SHP77 treated with DMSO at 0.1 percent for 48 hours (cell line): ENCODE results near the gene NPM3.

ENCODE experiments used
- DNase-seq: peaks from one replicate; lab custom pipeline; 2025; lab: John Stamatoyannopoulos, UW

Gene NPM3

DNA sequence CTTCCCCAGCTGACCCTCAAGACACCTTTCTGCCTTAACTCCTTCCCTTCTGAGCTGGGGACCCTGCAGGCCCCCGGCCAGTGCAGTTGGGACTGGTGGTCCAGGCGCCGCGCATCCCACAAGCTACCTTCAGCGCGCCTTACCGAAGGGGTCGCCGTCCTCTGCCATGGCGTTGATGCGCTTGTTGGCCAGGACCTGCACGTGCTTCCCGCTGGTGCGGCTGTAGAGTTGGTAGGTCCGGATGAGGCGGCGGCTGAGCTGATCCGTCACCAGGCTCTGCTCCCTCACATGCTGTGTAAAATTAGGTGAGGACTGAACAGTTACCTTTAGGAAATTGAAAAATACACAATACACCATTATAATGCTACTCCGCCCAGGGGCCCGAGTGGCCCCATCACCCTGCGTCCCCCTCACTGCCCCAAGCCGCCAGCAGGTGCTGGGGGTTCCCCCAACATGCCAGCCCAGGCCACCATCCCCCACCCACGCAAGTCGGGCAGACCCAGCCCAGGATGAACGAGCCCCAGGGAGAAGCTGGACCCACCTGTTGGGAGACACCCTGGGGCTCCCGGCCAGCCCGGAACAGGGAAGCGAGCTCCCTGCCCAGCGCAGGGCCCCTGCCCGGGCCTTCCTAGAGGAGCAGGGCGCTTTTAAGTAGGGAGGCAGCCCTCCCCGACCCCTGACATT, 8.5 kb downstream of the NPM3 start:
- DNase-seq, result no peak

DNA sequence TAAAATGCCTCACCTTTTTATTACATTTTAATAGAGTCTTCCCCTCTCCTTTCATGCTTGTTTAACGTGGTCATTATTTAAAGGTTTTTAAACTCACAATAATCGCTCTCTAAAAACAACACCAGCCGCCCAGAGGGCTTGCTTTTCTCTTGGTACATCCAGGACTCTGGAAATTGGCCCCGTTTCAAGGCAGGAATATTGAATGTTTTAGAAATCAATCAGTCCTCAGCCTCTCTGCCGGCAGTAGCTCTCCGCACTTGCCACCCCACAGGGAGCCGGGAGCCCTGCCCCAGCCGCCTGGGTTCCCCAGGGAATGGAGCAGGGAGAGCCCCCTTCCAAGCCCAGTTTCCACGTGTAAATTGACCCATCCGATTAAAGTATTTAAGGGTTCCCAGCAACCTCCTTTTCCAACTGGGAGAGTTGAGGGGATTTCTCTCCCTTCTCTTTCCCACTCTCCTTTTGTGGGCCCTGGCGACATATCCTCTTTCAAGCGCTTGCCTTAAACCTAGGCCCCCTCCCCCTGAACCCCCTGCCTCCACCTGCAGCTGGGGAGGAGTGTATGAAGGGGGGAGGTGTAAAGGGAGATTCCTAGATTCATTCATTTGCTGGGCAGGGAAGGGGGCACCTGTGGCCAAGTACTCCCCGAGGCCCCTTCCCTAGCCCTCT, 9.2 kb downstream of the NPM3 start:
- no peak for DNase-seq

DNA sequence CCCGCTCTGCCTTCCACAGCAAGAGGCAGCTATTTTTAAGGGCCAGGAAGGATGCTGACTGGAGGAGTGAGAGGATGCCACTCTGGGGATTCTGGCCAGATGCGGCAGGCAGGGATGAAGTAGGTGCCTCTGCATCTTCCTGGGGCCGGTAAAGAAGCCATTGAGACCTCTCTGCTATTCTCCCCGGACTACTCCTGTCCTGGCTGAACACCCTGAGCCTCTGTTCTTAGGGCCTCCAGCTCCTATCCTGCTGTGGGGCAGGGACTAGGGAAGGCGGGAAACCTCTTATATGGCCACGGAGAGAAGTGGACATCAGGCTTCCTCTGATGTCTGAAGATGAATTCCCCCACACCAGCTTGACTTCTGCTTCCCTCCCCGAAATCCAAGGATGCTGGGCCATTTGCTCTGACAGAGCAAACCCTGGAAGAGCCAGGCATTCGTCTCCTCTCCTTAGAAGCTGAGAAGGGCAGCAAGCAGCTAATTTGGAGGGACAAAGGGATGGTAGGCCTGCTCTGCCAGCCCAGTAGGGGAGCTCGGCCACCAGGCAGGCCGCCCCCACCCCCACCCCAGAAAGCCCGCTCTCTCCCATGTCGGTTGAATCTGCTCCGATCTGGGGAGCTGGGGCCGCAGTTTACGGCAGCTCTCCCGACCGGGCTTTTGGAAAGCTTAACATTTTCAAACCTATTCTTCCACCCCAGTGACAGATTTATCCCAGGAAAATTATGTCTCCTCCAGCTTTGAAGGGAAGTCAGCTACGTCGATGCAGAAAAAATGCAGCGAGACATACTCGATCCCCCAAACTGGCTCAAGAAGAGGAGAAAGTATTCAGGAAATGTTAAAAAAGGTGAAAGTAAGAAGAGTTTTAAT, 10.1 kb downstream of the NPM3 start:
- DNase-seq, result no peak

- DNase-seq, result no peak
Observed at GRCh38 chr10:101772017-101772894, 11.0 kb downstream of the NPM3 start.

DNA sequence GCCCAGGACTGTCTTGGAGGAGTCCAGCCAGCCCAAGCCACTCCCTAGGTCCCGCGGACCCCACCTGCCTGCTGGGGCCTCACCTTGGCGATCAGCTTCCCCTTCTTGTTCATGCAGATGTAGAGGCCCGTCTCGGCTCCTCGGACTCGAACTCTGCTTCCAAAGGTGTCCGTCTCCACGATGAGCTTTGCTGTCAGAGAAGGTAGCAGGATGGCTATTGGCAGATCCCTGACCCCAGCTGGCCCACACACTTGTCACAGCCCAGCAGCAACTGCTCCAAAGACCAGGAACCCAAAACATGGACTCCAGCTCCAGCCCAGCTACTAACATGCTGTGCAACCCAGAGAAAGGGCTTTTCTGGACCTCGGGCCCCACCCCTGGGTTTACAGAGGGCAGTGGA, 11.9 kb downstream of the NPM3 start:
- DNase-seq, result no peak

DNA sequence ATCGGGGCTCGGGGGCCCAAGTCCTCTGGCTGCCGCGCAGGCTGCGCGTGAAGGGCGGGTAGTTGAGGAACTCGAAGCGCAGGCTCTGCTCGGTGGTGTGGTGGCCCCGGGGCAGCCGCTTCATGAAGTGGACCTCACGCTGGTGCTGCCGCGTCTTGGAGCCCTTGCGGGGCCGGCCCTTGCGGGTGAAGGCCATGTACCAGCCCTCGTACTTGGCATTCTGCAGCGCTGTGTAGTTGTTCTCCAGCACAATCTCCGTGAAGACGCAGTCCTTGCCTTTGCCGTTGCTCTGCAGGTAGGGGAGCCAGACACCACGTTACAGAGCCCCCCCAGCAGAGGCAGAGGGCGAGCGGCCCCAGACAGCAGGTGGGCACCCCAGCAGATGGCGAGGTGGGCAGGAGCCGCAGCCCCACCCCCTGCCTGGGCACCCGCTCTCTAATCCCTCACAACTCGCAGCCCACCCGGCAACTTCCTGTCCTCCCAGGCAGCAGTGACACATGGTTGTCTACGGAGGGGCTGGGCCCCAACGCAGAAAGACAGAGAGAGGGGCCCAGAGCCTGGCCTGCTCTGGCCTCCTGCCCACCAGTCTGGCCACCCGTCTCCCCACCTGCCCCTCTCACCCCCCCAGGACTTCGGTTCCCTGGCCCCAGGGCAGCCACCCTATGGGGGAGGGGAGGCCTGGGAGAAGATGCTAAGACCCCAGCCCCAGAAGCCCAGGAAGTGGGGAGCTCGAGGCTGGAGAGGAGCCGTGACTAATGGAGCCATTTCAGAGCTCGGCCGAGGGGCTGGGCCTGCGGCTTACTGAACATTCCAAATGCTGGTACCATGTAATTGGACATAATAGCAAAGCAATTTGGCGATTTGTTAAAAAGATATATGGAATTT, 12.7 kb downstream of the NPM3 start:
- DNase-seq, result no peak

DNA sequence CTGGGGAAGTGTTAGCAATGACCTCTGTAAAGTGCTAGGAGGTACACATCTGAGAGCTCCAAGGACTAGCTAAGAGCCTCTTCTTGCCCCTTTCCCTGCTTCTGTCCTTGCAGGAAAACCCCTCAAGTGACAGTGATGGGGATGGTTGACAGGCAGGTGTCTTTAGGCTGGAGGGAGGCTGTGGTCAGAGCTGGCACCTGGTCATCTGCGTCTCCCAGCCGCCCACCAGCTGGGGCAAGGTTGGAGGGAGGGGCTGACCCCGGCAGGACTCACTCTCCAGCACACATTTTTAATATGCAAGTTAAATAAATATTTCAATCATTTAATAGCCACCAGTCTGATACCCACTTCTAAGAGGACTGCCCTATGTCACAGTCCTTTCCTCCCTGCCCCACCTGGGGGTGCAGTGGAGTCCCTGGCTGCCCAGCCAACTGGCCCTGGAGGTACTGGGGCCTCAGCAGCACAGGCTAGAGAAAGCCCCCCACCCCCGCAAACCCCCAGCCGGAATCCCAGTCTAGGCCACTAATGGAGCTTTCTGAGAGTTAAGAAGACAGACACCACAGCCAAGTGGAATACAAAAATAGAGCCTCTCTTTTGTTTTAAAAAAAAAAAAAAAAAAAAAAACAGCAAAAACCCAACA, 13.6 kb downstream of the NPM3 start:
- DNase-seq, result no peak

DNA sequence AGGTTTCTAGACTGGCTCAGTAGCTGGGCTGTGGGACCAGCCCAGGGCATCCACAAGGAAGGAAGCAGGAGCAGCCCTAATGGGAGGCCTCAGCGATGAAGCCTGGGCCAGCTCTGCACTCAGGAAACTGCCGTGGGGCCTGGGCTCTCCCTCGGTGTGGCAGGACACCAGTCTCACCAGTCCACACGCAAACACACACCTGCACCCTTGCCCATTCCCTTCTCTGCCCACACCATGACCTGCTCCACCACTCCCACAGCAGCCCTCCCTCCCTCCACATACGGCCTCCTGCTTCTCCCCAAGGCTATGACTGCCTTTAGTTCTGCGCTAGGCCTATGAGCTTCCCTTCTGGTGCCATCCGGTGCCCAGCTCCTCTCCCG, 14.5 kb downstream of the NPM3 start:
- DNase-seq, result no peak

- no peak for DNase-seq
Observed at GRCh38 chr10:101767966-101768790, 15.1 kb downstream of the NPM3 start.

GRCh38 chr10:101767600-101767945, 15.7 kb downstream of the NPM3 start:
- no peak for DNase-seq

DNA sequence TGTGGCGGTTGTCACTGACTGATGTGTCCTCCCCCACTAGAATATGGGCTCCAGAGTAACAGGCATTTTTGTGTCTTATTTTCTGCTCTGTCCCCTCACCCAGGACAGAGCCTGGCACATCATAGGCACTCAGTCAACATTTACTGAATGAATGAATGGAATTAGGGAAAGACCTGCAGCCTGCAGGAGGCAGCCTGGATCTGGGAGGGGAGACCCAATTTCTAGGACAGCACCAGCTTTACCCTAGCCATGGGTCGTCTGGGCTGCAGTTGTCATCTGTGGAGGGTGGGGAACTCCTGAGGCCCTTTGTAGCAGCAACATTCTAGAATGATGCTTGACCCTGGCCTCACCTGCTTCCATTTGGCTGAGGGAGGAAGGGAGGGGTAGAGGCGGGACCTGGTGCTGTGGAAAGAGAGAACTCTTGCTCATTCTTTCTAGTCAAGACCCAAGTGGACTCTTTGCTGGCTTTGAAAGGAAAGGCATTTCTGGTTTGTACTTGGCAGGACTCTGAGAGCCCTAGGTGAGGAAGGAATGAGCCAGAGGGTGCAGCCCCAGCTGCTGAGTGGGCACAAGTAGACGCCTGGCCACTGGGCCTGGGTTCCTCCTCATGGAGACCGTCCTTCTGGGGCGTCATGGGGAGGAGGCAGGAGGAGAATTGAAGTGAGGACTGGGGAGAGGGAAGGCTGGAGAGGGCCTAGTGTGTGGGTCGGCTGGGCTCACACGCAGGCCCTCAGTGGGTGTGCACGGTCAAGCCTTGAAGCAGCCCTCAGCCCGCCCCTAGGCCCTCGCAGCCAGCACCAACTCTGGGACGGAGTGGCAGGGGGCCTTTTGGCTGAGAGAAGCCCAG, 16.3 kb downstream of the NPM3 start:
- no peak for DNase-seq

GRCh38 chr10:101766306-101766705, 16.9 kb downstream of the NPM3 start:
- DNase-seq, result no peak

GRCh38 chr10:101763141-101763846, 20.0 kb downstream of the NPM3 start:
- DNase-seq, result no peak

- no peak for DNase-seq
Observed at GRCh38 chr10:101762736-101763135, 20.5 kb downstream of the NPM3 start.

DNA sequence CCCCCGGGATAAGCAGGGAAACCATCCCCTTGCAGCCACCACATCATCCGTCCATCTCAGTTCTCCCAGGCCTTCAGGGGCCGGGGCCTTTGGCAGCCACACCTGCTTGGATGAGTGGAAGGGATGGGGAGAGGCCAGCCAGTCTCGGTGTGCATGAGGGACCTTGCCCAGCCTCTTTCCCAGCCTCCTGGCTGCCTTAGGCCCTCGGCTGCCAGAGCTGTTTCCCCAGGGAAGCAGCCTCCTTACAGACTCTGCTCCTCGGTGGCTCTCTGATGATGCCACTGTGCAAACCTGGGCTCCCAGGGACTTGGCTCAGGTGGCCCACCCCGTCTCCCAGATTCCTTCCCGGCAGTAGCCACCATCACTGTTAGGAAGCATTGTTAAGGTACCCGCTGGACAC, 22.0 kb downstream of the NPM3 start:
- DNase-seq, result no peak

DNA sequence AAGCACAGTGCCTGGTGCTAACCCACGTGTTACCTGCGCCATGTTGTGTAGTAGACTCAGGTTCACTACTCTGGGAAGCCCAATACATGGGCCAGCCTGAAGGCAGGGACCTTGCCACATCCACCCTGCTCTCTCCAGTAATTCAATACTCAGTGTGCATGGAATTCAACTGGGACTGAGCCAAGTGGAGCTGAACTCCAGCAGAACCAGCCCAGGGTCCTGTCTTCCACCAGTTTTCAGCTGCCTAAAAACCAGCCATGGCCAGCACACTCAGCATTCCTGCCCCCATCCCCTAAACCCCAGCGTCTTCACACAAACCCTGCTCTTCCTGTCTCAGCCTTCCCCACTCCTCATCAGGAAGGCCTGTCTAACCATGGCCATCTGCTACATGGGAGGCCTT, 22.7 kb downstream of the NPM3 start:
- DNase-seq, result no peak

DNA sequence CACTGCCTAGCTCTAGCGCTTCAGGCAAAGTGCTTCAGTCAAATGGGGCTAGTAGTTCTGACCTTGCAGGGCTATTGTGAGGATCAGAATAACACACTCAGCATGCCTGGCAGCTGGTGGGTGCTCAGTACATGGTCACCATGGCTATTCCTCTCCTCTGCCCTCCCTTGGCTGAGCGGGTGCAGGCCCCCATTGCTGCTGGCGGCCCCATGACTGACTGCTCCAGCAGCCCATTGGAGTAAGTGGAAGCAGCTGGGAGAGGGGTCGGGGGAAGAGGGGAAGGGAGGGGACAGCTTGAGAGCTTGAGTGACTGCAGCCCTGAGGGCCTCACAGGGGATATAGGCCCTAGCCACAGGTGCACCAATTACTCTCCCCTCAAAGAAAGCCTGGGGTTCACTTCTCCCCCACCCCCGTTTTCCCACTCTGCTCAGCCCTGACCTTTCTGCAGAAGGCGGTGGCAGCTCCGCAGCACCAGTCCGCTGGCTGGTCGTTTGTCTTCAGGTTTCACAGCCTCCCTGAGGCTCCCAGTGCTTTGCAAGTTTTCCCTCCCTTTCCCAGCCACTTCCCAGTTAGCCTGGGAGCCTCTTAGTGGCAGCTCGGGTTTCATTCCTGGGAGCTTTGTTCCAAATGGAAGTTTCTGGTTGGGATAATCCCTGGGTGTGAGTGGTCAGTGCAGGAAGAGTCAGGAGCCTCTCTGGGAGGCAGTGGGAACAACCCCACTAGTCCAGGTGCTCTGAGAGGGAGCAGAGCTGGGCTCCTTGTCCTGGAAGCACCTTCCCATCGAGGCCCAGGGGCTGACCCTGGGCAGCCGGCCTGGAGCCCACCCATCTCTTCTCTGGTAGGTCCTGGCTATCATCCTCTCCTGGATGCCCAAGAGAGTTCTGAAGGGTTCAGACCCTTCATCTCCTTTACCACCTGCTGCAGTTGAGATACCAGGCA, 23.7 kb downstream of the NPM3 start:
- no peak for DNase-seq
